Fibroblast of villous mesenchyme (primary cell): ENCODE results near the gene SYNRG. TPM values are rescaled to one million over a fixed set of nuclear protein-coding genes. Genes with fewer than 3 reads are reported as not detected.
"Not testable (repeated sequence)": the region's sequence is repeated elsewhere in the genome, so short reads cannot be mapped to it uniquely, and the experiment has no call there.

Source experiments
- DNase-seq: peaks from one replicate; pipeline ENCODE4 v3.0.0-alpha.2; 2010; ENCODE audit warnings: low read depth
- H3K4me3 ChIP-seq: 2 replicates; pipeline ENCODE4 v1.5.1; 2011; ENCODE audit warnings: low read depth, mild to moderate bottlenecking, low read length
- total RNA-seq: library from RNA; depleted of rRNA; stranded (reverse); fragments of >200 nt; gene quantifications from 2 replicates; pipeline ENCODE4 v1.2.3, GENCODE V29; 2012
- TF ChIP-seq, protein P1 (sequence below): IDR thresholded peaks from 2 replicates; pipeline ENCODE4 v1.5.1; 2012; ENCODE audit warnings: low read depth, mild to moderate bottlenecking, low read length; ENCODE audit not compliant: insufficient read depth

Gene SYNRG
- total RNA-seq, 1 donor, result 22.5 TPM

DNA sequence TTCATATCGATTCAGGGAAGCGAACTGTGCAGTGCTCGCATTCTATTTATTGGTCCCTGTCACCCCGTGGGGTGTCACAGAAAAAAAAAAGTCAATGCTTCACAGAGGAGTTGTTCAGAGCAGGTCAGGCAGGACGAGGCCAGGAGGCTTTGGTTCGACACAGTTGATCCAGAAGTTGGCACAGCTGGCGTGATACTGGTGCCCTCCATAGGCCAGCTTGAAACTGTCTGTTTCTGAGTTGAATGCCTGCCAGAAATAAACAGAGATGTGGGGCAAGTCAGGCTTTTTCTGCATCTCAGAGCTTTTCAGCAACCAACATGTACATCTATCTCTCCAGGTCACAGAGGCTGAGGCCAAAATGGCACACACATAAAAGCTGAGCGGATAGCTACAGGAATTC is 90.4 kb downstream of the SYNRG start:
- TF ChIP-seq, protein P1, sequence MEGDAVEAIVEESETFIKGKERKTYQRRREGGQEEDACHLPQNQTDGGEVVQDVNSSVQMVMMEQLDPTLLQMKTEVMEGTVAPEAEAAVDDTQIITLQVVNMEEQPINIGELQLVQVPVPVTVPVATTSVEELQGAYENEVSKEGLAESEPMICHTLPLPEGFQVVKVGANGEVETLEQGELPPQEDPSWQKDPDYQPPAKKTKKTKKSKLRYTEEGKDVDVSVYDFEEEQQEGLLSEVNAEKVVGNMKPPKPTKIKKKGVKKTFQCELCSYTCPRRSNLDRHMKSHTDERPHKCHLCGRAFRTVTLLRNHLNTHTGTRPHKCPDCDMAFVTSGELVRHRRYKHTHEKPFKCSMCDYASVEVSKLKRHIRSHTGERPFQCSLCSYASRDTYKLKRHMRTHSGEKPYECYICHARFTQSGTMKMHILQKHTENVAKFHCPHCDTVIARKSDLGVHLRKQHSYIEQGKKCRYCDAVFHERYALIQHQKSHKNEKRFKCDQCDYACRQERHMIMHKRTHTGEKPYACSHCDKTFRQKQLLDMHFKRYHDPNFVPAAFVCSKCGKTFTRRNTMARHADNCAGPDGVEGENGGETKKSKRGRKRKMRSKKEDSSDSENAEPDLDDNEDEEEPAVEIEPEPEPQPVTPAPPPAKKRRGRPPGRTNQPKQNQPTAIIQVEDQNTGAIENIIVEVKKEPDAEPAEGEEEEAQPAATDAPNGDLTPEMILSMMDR, result no peak
- peak; percentile 22 for DNase-seq
- H3K4me3 ChIP-seq, result no peak overlapping the region

DNA sequence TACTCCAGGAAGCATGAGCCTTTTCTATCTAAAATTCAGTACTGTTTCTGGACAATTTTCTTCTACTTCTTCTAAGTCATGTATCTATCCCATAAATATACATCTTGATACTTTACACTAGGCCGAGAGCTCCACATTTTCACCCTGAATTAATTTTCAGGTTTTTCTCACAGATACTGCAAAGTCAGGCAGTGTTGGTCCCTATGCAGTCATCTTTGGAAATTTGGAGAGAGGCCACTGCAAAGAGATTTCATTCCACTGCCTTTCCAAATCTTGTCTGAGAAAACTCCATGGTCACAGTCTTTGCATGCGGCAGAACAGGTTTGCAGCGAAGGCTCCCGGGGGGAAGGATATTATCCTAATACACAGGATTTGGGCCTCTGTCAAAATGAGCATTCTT is 91.3 kb downstream of the SYNRG start:
- no peak overlapping the region for H3K4me3 ChIP-seq
- no peak for DNase-seq
- TF ChIP-seq, protein P1, result no peak

DNA sequence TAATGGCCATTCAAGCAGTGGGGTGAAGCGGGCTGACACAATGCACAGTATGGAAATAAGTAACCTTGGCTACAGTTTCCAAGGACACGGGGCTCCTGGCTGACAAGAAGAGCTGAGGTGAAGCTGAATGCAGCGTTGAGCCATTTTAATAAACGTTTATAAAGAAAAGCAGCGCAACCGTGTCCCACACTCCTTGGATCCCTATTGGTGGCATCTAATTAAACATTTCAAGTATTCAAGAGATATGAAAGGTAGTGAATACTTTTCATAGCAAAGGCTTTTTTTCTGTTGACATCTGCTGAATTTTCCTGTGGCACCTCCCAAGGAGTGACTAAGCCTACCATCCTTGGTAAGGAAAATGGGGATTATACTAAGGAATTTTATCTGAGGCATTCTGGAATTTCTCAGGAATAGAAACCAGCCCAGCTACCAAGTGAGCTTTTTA is 93.1 kb downstream of the SYNRG start:
- H3K4me3 ChIP-seq, result no peak overlapping the region
- TF ChIP-seq, protein P1, result no peak
- DNase-seq, result peak; percentile 76

DNA sequence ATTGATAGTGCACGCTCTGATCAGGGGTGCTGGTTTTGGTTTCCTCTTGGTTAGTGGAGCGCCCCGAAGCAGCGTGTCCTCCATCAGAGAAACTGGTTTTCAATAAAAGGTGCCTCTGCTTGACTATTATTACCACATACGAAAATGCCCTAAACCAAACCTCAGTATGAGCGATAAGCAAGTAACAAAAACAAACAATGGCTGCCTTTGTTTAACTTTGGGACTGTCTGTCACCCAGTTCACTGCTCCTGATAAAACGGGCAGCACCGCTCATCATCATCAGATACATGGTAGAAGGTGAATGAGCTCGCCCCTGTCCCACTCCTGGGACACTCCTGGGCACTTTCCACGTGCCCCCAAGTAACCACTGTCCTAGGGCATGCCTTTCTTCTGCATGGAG is 95.5 kb downstream of the SYNRG start:
- TF ChIP-seq, protein P1, result no peak
- DNase-seq, result no peak
- no peak overlapping the region for H3K4me3 ChIP-seq

DNA sequence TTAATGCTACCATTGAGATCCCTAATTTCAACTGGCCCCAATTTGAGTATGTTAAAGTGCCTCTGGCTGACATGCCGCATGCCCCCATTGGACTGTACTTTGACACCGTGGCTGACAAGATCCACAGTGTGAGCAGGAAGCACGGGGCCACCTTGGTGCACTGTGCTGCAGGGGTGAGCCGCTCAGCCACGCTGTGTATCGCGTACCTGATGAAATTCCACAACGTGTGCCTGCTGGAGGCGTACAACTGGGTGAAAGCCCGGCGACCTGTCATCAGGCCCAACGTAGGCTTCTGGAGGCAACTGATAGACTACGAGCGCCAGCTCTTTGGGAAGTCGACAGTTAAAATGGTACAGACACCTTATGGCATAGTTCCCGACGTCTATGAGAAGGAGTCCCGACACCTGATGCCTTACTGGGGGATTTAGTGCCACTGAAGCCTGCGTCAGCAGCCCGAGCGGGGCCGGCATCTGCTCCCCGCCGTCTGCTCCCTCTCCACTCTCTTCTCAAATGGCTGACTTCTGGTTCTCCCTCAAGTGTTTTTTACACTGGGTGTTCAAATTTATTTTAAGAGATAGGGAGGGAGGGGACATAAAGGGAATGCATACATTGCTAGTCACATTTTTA is 96.7 kb downstream of the SYNRG start:
- TF ChIP-seq, protein P1, result no peak

DNA sequence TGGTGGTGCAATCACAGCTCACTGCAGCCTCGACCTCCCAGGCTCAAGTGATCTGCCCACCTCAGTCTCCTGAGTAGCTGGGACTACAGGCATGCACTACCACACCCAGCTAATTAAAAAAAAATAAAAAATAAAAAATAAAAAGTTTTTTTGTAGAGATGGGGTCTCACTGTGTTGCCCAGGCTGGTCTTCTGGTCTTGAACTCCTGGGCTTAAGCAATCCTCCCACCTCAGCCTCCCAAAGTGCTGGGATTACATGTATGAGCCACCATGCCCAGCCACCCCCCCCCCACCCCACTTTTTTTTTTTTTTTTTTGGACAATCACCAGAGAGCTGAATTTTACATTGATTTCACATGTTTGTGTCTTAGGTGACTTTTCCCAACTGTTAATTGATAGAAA is 97.6 kb downstream of the SYNRG start:
- not testable (repeated sequence) for H3K4me3 ChIP-seq

More for the DNA sequence above, 96.7 kb downstream of the SYNRG start:
- DNase-seq, result no peak
- H3K4me3 ChIP-seq, result no peak overlapping the region

DNA sequence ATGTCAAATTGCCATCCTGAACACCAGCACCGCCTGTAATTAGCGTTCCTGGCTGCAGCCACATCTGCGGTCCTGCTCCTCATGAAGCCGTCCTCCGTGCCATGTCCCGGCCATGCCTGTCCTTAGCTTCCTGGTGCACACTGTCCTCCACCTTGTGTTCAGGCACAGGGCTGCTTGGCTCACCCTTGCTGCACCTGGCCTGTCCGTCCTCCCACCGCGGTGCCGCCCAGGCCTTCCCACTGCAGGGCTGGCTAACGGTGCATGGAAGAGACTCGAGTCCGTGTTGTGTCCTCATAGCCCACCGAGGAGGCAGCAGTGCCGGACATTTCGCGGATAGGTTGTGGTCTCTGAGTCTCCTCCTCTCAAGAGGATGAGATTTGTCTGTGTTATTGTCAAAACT is 99.2 kb downstream of the SYNRG start:
- TF ChIP-seq, protein P1, result no peak
- no peak for DNase-seq
- H3K4me3 ChIP-seq, result no peak overlapping the region

More for the DNA sequence above, 97.6 kb downstream of the SYNRG start:
- DNase-seq, result not testable (repeated sequence)
